Measurements from ENCODE around the gene DHH. TPM values are rescaled to one million over a fixed set of nuclear protein-coding genes. Genes with fewer than 3 reads are reported as not detected.

DHH gene
- total and polyA plus RNA-seq, 9 of the 15 experiments (the other 6 are each of a cell fraction or from before 2014, with no cell fraction given): 0.07 to 2.6 (median 0.54) TPM

- TF ChIP-seq CHD7 (IDR thresholded peaks at IDR 0.05; ENCODE audit: low read depth, low read length): no peak
- TF ChIP-seq MITF (IDR thresholded peaks at IDR 0.05): no peak
- no peak for TF ChIP-seq GTF2E2 (tag; IDR thresholded peaks at IDR 0.05)
- TF ChIP-seq ZNF41 (CRISPR knock-in tag; conservative IDR thresholded peaks at IDR 0.05): no peak
- no peak for TF ChIP-seq DMBX1 (CRISPR knock-in tag; IDR thresholded peaks at IDR 0.05; ENCODE audit: borderline replicate concordance)
- TF ChIP-seq KLF6 (CRISPR knock-in tag; IDR thresholded peaks at IDR 0.05; ENCODE audit: borderline replicate concordance): no peak
- TF ChIP-seq HDGF (IDR thresholded peaks at IDR 0.05): no peak
- peak; percentile 41 for TF ChIP-seq VEZF1 (CRISPR knock-in tag; IDR thresholded peaks at IDR 0.05)
- no peak for TF ChIP-seq SOX6 (IDR thresholded peaks at IDR 0.05)
- TF ChIP-seq MTA1 (IDR thresholded peaks at IDR 0.05; ENCODE audit: borderline replicate concordance): peak; percentile 56; the same call in 1 of the 2 replicates
- no peak for TF ChIP-seq MECOM (CRISPR knock-in tag; IDR thresholded peaks at IDR 0.05)
- no peak for TF ChIP-seq TEAD2 (tag; IDR thresholded peaks at IDR 0.05)
- TF ChIP-seq L3MBTL2 (IDR thresholded peaks at IDR 0.05): peak; percentile 56
- peak; percentile 55 for TF ChIP-seq C11orf30 (IDR thresholded peaks at IDR 0.05; ENCODE audit: low read depth)
- TF ChIP-seq ZNF384 (IDR thresholded peaks at IDR 0.05; ENCODE audit: low read depth, low read length): peak; percentile 45; the same call in 1 of the 2 replicates
These were observed 6.3 kb downstream of the DHH start (continued) for GRCh38 chr12:49088150-49088931.
